IPS-18a (cell line): ENCODE results near the gene E2F3.

Source experiments
- H3K27ac ChIP-seq: one replicate; pipeline ENCODE4 v1.5.1; 2013; ENCODE audit warnings: low read length
- H3K27me3 ChIP-seq: one replicate; pipeline ENCODE4 v1.6.1; 2013; ENCODE audit warnings: mild to moderate bottlenecking, low read length; ENCODE audit not compliant: control insufficient read depth, insufficient read depth
- H3K36me3 ChIP-seq: one replicate; pipeline ENCODE4 v1.6.1; 2013; ENCODE audit warnings: low read depth, low read length; ENCODE audit not compliant: control insufficient read depth
- H3K4me1 ChIP-seq: one replicate; pipeline ENCODE4 v1.6.1; 2013; ENCODE audit warnings: low read depth, low read length; ENCODE audit not compliant: control insufficient read depth
- H3K4me3 ChIP-seq: one replicate; pipeline ENCODE4 v1.5.1; 2013; ENCODE audit warnings: low read length
- H3K9ac ChIP-seq: one replicate; pipeline ENCODE4 v1.6.1; 2013; ENCODE audit warnings: mild to moderate bottlenecking, low read length, moderate library complexity
- H3K9me3 ChIP-seq: one replicate; pipeline ENCODE4 v1.6.1; 2013; ENCODE audit warnings: low read depth, low read length; ENCODE audit not compliant: control insufficient read depth

E2F3 gene

DNA sequence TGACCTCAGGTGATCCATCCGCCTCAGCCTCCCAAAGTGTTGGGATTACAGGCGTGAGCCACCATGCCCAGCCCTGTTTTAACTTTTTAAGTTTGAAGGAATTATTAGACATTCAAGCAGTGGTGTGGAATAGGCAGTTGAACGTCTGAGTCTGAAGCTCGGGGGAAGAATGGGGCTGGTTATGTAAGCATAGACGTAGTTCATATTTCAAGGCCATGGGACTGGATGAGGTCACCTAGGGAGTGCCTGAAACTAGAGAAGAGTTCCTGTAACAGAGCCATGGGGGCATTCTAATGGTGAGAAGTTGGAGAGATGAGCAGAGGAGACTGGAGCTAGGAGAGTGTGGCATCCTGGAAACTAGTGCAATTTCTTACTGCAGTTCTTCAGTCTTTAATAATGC, 139.0 kb downstream of the E2F3 start:
- H3K36me3 ChIP-seq = peaks cover 3% of the 10 kb centered on the region

DNA sequence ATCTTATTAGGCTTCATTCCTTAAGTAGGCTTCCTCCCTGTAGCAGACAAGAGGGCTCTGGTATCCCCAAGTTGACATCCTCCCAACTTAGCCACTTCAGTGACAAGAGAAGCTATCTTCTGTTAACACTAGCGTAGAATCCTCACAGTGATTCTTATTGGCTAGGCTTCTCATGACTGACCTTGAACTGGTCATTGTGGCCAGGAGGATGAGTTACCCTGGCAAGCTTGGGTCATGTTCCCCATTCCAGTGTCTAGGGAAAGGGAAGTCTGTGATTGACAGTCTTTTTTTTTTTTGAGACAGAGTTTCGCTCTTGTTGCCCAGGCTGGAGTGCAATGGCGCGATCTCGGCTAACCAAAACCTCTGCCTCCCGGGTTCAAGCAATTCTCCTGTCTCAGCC, 139.7 kb downstream of the E2F3 start:
- no peaks in the 10 kb centered on the region for H3K9me3 ChIP-seq
- no peak overlapping the region for H3K9ac ChIP-seq
- H3K4me3 ChIP-seq = no peak overlapping the region
- no peak overlapping the region for H3K27ac ChIP-seq
- H3K27me3 ChIP-seq = no peaks in the 10 kb centered on the region
- H3K4me1 ChIP-seq = no peaks in the 10 kb centered on the region
- H3K36me3 ChIP-seq = peaks cover 4% of the 10 kb centered on the region

More for the DNA sequence above, 139.0 kb downstream of the E2F3 start:
- Histone ChIP-seq H3K9ac (no peak overlapping the region), H3K4me1 (no peaks in the 10 kb centered on the region), H3K27me3 (no peaks in the 10 kb centered on the region), H3K4me3 (no peak overlapping the region), H3K9me3 (no peaks in the 10 kb centered on the region), H3K27ac (no peak overlapping the region)

DNA sequence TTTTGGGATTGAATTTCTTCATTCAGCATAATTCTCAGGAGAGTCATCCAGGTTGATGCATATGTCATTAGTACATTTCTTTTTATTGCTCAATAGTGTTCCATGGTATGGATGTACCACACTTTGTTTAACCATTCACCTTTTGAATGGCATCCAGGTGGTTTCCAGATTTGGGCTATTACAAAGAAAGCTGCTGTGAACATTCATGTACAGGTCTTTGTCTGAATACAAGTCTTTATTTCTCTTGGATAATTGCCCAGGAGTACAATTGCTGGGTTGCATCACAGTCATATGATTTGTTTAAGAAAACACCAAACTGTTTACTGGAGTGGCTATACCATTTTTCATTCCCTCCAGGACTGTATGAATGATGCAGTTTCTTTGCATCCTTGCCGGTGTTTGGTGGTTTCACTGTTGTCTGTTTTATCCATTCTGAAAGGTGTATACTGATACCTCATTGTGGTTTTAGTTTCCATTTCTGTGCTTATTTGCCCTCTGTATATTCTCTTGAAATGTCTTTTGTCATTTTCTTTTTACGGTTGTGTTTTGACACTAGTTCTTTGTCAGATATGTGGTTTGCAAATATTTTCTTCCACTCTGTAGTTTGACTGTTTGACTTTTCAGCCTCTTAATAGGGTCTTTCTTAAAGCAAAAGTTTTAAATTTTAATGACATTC, 141.4 kb downstream of the E2F3 start:
- Histone ChIP-seq H3K27ac (no peak overlapping the region), H3K9ac (no peak overlapping the region), H3K36me3 (peaks cover 12% of the 10 kb centered on the region), H3K9me3 (no peaks in the 10 kb centered on the region), H3K27me3 (no peaks in the 10 kb centered on the region), H3K4me3 (no peak overlapping the region), H3K4me1 (no peaks in the 10 kb centered on the region)
